IPS-15b (cell line): Measurements from ENCODE around the gene ASB7.

Experiments used
- H3K27me3 ChIP-seq: one replicate; pipeline ENCODE4 v1.6.1; 2013; ENCODE audit warnings: low read length; ENCODE audit not compliant: control insufficient read depth, insufficient read depth
- H3K36me3 ChIP-seq: one replicate; pipeline ENCODE4 v1.6.1; 2013; ENCODE audit warnings: low read length; ENCODE audit not compliant: control insufficient read depth, insufficient read depth
- H3K4me1 ChIP-seq: one replicate; pipeline ENCODE4 v1.6.1; 2013; ENCODE audit warnings: mild to moderate bottlenecking, low read length; ENCODE audit not compliant: control insufficient read depth, insufficient read depth
- H3K4me3 ChIP-seq: one replicate; pipeline ENCODE4 v1.5.1; 2013; ENCODE audit warnings: low read depth, low read length
- H3K9ac ChIP-seq: one replicate; pipeline ENCODE4 v1.6.1; 2013; ENCODE audit warnings: low read depth, mild to moderate bottlenecking, low read length
- H3K9me3 ChIP-seq: one replicate; pipeline ENCODE4 v1.6.1; 2013; ENCODE audit warnings: mild to moderate bottlenecking, low read length; ENCODE audit not compliant: control insufficient read depth, insufficient read depth

Gene ASB7

DNA sequence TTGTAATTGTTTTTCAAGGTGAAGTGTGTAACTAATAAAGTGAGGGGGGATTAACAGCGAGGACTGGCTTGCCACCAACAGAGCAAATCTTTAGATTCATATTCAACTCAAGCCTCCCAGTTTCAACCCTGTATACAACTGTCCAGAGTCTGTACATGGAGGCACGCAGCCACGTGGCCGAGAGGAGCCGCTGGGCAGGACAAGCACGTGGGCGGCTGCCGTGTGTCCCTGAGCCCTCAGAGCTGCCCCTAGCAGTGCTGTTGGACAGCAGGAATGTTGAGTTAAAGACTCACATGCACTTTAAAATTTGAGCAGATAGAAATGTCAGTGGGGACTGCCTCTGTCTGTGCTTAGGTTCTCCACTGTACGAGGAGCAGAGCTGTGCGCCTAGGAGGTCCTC lies 29.4 kb downstream of the ASB7 start:
- Histone ChIP-seq H3K27me3 (no peaks in the 10 kb centered on the region), H3K4me3 (no peak overlapping the region), H3K9me3 (no peaks in the 10 kb centered on the region), H3K9ac (no peak overlapping the region), H3K36me3 (no peaks in the 10 kb centered on the region), H3K4me1 (peaks cover 11% of the 10 kb centered on the region)

GRCh38 chr15:100633763-100634075 lies 31.3 kb downstream of the ASB7 start:
- H3K9me3 ChIP-seq, result no peaks in the 10 kb centered on the region
- H3K36me3 ChIP-seq, result no peaks in the 10 kb centered on the region
- H3K27me3 ChIP-seq, result no peaks in the 10 kb centered on the region
- no peak overlapping the region for H3K4me3 ChIP-seq
- H3K4me1 ChIP-seq, result peaks cover 11% of the 10 kb centered on the region
- H3K9ac ChIP-seq, result no peak overlapping the region

- no peak overlapping the region for H3K4me3 ChIP-seq
These were observed 33.1 kb downstream of the ASB7 start for GRCh38 chr15:100635406-100636071.

GRCh38 chr15:100638177-100638730 lies 35.9 kb downstream of the ASB7 start:
- no peaks in the 10 kb centered on the region for H3K36me3 ChIP-seq
- no peaks in the 10 kb centered on the region for H3K27me3 ChIP-seq

More at GRCh38 chr15:100635406-100636071, 33.1 kb downstream of the ASB7 start:
- Histone ChIP-seq H3K9me3 (no peaks in the 10 kb centered on the region), H3K9ac (no peak overlapping the region), H3K36me3 (no peaks in the 10 kb centered on the region), H3K4me1 (peaks cover 11% of the 10 kb centered on the region), H3K27me3 (no peaks in the 10 kb centered on the region)

GRCh38 chr15:100642213-100642949 lies 40.0 kb downstream of the ASB7 start:
- Histone ChIP-seq H3K9ac (no peak overlapping the region), H3K27me3 (no peaks in the 10 kb centered on the region), H3K36me3 (no peaks in the 10 kb centered on the region), H3K4me3 (no peak overlapping the region), H3K4me1 (no peaks in the 10 kb centered on the region), H3K9me3 (no peaks in the 10 kb centered on the region)

More at GRCh38 chr15:100638177-100638730, 35.9 kb downstream of the ASB7 start:
- no peaks in the 10 kb centered on the region for H3K9me3 ChIP-seq
- H3K9ac ChIP-seq, result no peak overlapping the region
- H3K4me3 ChIP-seq, result no peak overlapping the region
- peaks cover 11% of the 10 kb centered on the region for H3K4me1 ChIP-seq

- H3K27me3 ChIP-seq, result no peaks in the 10 kb centered on the region
- no peak overlapping the region for H3K4me3 ChIP-seq
- no peaks in the 10 kb centered on the region for H3K36me3 ChIP-seq
- no peaks in the 10 kb centered on the region for H3K4me1 ChIP-seq
- H3K9ac ChIP-seq, result no peak overlapping the region
- no peaks in the 10 kb centered on the region for H3K9me3 ChIP-seq
These were observed 40.6 kb downstream of the ASB7 start for GRCh38 chr15:100642950-100643338.

DNA sequence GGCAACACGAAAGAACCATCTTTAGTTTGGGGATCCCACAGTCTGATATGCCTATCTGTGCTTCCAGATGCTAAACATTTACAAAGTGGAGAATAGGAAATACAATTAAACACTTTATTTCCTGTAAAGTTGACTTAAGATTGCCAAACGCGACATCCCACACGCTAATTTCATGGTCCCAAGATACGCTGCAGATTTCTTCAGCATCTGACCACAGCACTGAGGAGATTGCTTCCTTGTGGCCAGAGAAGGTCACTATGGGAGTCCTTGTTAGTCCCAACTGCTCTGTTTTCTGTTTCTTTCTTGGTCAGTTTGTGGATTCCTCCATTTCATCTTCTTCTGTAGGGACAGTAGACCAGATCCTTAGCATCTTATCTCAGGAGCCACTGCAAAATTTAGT lies 43.3 kb downstream of the ASB7 start:
- H3K4me3 ChIP-seq, result no peak overlapping the region

DNA sequence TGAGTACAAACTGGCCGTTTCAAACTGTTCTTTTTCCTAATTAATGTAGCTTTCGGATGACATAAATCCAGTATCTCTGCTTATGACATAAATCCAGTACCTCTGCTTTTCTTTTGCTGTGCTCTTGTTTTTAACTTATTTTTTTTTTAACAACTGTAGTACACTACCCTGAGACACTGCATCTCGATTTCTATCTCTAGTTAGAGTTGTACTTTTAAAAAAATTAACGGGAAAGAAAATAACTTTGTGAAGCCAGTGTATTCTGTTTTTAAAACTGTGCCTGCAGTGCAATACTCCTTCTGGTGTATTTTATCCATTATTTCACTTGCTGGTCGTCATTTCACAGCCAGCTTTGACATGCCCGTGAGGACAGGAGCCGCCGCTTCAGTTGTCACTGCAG lies 46.6 kb downstream of the ASB7 start:
- Histone ChIP-seq H3K4me1 (no peaks in the 10 kb centered on the region), H3K27me3 (no peaks in the 10 kb centered on the region), H3K4me3 (no peak overlapping the region), H3K36me3 (no peaks in the 10 kb centered on the region), H3K9me3 (no peaks in the 10 kb centered on the region), H3K9ac (no peak overlapping the region)

More for the DNA sequence above, 43.3 kb downstream of the ASB7 start:
- no peaks in the 10 kb centered on the region for H3K36me3 ChIP-seq
- H3K4me1 ChIP-seq, result no peaks in the 10 kb centered on the region
- no peaks in the 10 kb centered on the region for H3K9me3 ChIP-seq
- H3K9ac ChIP-seq, result no peak overlapping the region
- no peaks in the 10 kb centered on the region for H3K27me3 ChIP-seq

DNA sequence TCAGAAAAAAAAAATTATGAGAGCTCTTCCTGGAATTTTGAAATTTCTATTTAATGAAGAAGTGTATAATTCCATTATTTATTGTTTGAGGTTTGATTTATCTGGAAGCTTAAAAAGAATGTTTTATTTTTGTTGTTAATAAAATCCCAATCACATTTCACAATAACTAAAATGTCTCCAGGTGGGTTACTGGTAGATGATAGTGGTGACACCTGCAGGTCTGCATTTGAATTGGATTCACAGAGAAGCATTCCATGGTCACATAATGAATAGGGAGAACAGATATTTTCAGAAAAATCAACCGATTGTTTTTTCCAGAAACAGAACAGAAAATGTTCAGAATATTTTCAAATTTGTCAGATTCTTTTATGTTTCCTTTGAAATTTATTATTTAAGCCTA lies 48.3 kb downstream of the ASB7 start:
- H3K4me3 ChIP-seq, result no peak overlapping the region
- H3K4me1 ChIP-seq, result no peaks in the 10 kb centered on the region
- no peak overlapping the region for H3K9ac ChIP-seq
- no peaks in the 10 kb centered on the region for H3K36me3 ChIP-seq
- H3K9me3 ChIP-seq, result no peaks in the 10 kb centered on the region
- no peaks in the 10 kb centered on the region for H3K27me3 ChIP-seq

GRCh38 chr15:100651253-100651652 lies 48.9 kb downstream of the ASB7 start:
- H3K4me3 ChIP-seq, result no peak overlapping the region
- no peaks in the 10 kb centered on the region for H3K4me1 ChIP-seq
- no peaks in the 10 kb centered on the region for H3K9me3 ChIP-seq
- no peaks in the 10 kb centered on the region for H3K36me3 ChIP-seq
- no peak overlapping the region for H3K9ac ChIP-seq
- H3K27me3 ChIP-seq, result no peaks in the 10 kb centered on the region

DNA sequence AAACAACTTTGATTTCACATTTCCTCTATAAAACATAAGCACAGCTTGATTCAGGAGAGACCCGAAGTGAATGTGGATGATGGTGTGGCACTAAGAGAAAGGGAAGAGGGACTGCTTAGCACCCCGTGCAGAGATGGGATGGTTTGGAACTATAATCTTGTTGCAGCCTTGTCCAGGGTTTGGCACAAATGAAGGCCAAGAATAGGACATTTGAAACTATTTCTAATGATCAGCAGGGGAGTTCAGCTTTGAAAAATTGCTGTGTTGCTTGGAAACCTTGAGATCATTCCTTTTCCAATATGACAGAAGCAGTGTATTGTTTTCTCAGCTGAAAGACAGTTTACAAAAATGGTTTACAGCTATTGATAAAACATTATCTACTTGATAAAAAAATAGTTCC lies 49.7 kb downstream of the ASB7 start:
- Histone ChIP-seq H3K4me3 (no peak overlapping the region), H3K9me3 (no peaks in the 10 kb centered on the region), H3K36me3 (no peaks in the 10 kb centered on the region), H3K27me3 (no peaks in the 10 kb centered on the region), H3K9ac (no peak overlapping the region), H3K4me1 (no peaks in the 10 kb centered on the region)

DNA sequence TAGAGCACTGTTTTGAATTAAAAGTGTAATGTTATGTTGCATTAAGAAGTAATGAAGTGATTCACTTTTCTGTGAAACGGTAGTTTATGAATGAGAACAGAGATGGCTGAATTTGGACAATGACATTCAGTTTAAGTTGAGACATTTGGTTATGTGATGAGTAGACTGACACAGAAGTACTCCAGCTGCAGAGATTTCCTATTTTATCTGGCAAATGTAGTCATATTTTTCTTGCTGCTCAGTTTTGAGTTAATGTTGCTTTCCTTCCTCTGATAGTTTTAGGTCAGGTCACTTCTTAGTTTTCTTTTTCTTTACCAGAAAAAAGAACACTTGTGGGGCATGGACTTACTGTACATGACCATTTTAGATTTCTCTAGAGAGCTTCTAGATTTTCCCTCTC lies 51.2 kb downstream of the ASB7 start:
- Histone ChIP-seq H3K9me3 (no peaks in the 10 kb centered on the region), H3K27me3 (no peaks in the 10 kb centered on the region), H3K4me3 (no peak overlapping the region), H3K36me3 (no peaks in the 10 kb centered on the region), H3K4me1 (no peaks in the 10 kb centered on the region), H3K9ac (no peak overlapping the region)
